NCI-H1436 treated with DMSO at 0.1 percent for 48 hours (cell line): ENCODE measurements around the gene PNISR.

Experiments
- DNase-seq: peaks from one replicate; lab custom pipeline; 2025; lab: John Stamatoyannopoulos, UW

The PNISR gene

GRCh38 chr6:99402448-99402847 lies 22.7 kb downstream of the PNISR start:
- DNase-seq, result no peak

- DNase-seq, result no peak
Observed at GRCh38 chr6:99397287-99397686, 27.8 kb downstream of the PNISR start.

GRCh38 chr6:99393698-99394531 lies 31.2 kb downstream of the PNISR start, which contains the start of gene COQ3:
TSS of gene COQ3 (minus strand) at chr6:99394195. CDS start at chr6:99394179, 16 bp downstream.
- no peak for DNase-seq

- no peak for DNase-seq
Observed at GRCh38 chr6:99393366-99393697, 31.8 kb downstream of the PNISR start.

GRCh38 chr6:99390896-99391295 lies 34.2 kb downstream of the PNISR start:
- no peak for DNase-seq

GRCh38 chr6:99384507-99384906 lies 40.6 kb downstream of the PNISR start:
- no peak for DNase-seq

- no peak for DNase-seq
Observed at GRCh38 chr6:99378636-99379035, 46.5 kb downstream of the PNISR start.

GRCh38 chr6:99369533-99369932 lies 55.6 kb downstream of the PNISR start:
- no peak for DNase-seq

- no peak for DNase-seq
Observed at GRCh38 chr6:99366852-99367251, 58.3 kb downstream of the PNISR start.

GRCh38 chr6:99364026-99364425 lies 61.1 kb downstream of the PNISR start:
- no peak for DNase-seq

GRCh38 chr6:99362678-99363268 lies 62.3 kb downstream of the PNISR start:
- DNase-seq, result no peak

- no peak for DNase-seq
Observed at GRCh38 chr6:99359800-99360199, 65.3 kb downstream of the PNISR start.

GRCh38 chr6:99356641-99357040 lies 68.5 kb downstream of the PNISR start:
- DNase-seq, result no peak

GRCh38 chr6:99354983-99355382 lies 70.1 kb downstream of the PNISR start:
- DNase-seq, result no peak

GRCh38 chr6:99353126-99353525 lies 72.0 kb downstream of the PNISR start:
- DNase-seq, result no peak

GRCh38 chr6:99350573-99350972 lies 74.5 kb downstream of the PNISR start:
- DNase-seq, result no peak

- DNase-seq, result no peak
Observed at GRCh38 chr6:99349171-99350141, 75.7 kb downstream of the PNISR start, which contains the start of gene FAXC. TSS of gene FAXC (minus strand) at chr6:99349674. CDS start at chr6:99349372, 302 bp downstream.

- DNase-seq, result no peak
Observed at GRCh38 chr6:99348288-99349170, 76.6 kb downstream of the PNISR start.
